ENCODE data around the gene CACNA1C.

Gene CACNA1C

GRCh38 chr12:2341871-2342270, 289.1 kb downstream of the CACNA1C start:
- no peaks in the 10 kb centered on the region for H3K27me3 ChIP-seq (ENCODE audit: insufficient read depth, low read length)
- H3K36me3 ChIP-seq (ENCODE audit: insufficient read depth, low read length) = no peaks in the 10 kb centered on the region
- H3K4me1 ChIP-seq (ENCODE audit: control insufficient read depth, insufficient read depth, low read length, unreplicated experiment) = peaks cover 47% of the 10 kb centered on the region
- H3K4me3 ChIP-seq (ENCODE audit: low read depth, low read length) = peak overlapping the region; percentile 13; the same call in 1 of the 2 replicates
- H3K27ac ChIP-seq (ENCODE audit: low read depth, low read length) = peak overlapping the region; percentile 49
- H3K79me2 ChIP-seq (ENCODE audit: control insufficient read depth, insufficient read depth, low read length, unreplicated experiment) = no peaks in the 10 kb centered on the region
- peak overlapping the region; percentile 96 for H2AFZ ChIP-seq (ENCODE audit: low read length, unreplicated experiment)

- H3K36me3 ChIP-seq (ENCODE audit: insufficient read depth, low read length) = no peaks in the 10 kb centered on the region
- H3K27ac ChIP-seq (ENCODE audit: low read depth, low read length) = no peak overlapping the region
- H3K79me2 ChIP-seq (ENCODE audit: control insufficient read depth, insufficient read depth, low read length, unreplicated experiment) = no peaks in the 10 kb centered on the region
- H3K4me1 ChIP-seq (ENCODE audit: control insufficient read depth, insufficient read depth, low read length, unreplicated experiment) = peaks cover 29% of the 10 kb centered on the region
- no peaks in the 10 kb centered on the region for H3K27me3 ChIP-seq (ENCODE audit: insufficient read depth, low read length)
- H3K4me3 ChIP-seq (ENCODE audit: low read depth, low read length) = no peak overlapping the region
- H2AFZ ChIP-seq (ENCODE audit: low read length, unreplicated experiment) = no peak overlapping the region
These were observed 290.9 kb downstream of the CACNA1C start for GRCh38 chr12:2343681-2344080.

DNA sequence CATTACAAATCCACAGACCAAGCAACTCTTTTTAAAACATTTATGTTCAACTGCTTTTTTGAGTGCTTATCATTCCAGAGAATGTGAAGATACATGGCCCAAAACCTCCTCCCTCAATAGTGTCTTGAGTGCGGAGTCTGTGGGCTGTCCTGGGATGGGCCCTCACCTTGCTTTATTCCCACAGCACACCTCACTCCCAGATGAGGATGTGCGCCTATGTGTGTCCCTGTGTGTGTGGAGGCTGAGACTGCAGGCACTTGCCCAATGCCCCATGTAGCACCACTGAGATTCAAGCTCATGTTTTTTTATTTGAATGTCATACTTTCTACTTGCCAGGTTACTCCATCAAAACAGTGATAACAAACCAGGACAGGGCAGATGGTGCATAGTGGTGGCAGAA, 291.7 kb downstream of the CACNA1C start:
- Histone ChIP-seq H3K79me2 (ENCODE audit: control insufficient read depth, insufficient read depth, low read length, unreplicated experiment) (no peaks in the 10 kb centered on the region), H3K36me3 (ENCODE audit: insufficient read depth, low read length) (no peaks in the 10 kb centered on the region), H3K27ac (ENCODE audit: low read depth, low read length) (no peak overlapping the region), H3K27me3 (ENCODE audit: insufficient read depth, low read length) (no peaks in the 10 kb centered on the region), H2AFZ (ENCODE audit: low read length, unreplicated experiment) (no peak overlapping the region), H3K4me1 (ENCODE audit: control insufficient read depth, insufficient read depth, low read length, unreplicated experiment) (peaks cover 21% of the 10 kb centered on the region), H3K4me3 (ENCODE audit: low read depth, low read length) (no peak overlapping the region)

DNA sequence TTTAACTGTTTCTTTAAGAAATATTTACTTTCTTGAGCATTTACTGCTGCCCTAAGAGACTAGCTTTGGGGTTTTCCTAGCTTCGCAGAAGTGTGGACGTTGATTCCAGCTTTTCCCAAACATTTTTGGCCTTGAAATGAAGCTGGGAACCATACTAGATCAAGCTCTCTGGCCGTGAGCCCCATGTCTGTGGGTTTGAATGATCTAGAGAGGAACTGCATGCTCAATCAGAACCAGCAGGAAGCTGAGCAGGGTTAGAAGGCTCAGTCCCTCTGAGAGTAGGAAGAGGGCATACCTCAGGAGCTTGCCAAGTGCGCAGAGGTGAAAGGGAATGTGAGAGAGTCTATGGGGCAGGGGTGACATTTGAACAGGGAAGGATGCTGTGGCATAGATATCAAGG, 292.1 kb downstream of the CACNA1C start:
- Histone ChIP-seq H3K27ac (ENCODE audit: low read depth, low read length) (no peak overlapping the region), H3K79me2 (ENCODE audit: control insufficient read depth, insufficient read depth, low read length, unreplicated experiment) (no peaks in the 10 kb centered on the region), H3K4me1 (ENCODE audit: control insufficient read depth, insufficient read depth, low read length, unreplicated experiment) (peaks cover 17% of the 10 kb centered on the region), H2AFZ (ENCODE audit: low read length, unreplicated experiment) (no peak overlapping the region), H3K4me3 (ENCODE audit: low read depth, low read length) (no peak overlapping the region), H3K36me3 (ENCODE audit: insufficient read depth, low read length) (no peaks in the 10 kb centered on the region), H3K27me3 (ENCODE audit: insufficient read depth, low read length) (no peaks in the 10 kb centered on the region)

- H3K4me3 ChIP-seq (ENCODE audit: low read depth, low read length) = no peak overlapping the region
- no peak overlapping the region for H3K27ac ChIP-seq (ENCODE audit: low read depth, low read length)
- H3K79me2 ChIP-seq (ENCODE audit: control insufficient read depth, insufficient read depth, low read length, unreplicated experiment) = no peaks in the 10 kb centered on the region
- no peaks in the 10 kb centered on the region for H3K27me3 ChIP-seq (ENCODE audit: insufficient read depth, low read length)
- peaks cover 17% of the 10 kb centered on the region for H3K4me1 ChIP-seq (ENCODE audit: control insufficient read depth, insufficient read depth, low read length, unreplicated experiment)
- no peak overlapping the region for H2AFZ ChIP-seq (ENCODE audit: low read length, unreplicated experiment)
- no peaks in the 10 kb centered on the region for H3K36me3 ChIP-seq (ENCODE audit: insufficient read depth, low read length)
These were observed 293.1 kb downstream of the CACNA1C start for GRCh38 chr12:2345902-2346301.

- no peak overlapping the region for H3K27ac ChIP-seq (ENCODE audit: low read depth, low read length)
- no peaks in the 10 kb centered on the region for H3K27me3 ChIP-seq (ENCODE audit: insufficient read depth, low read length)
- H3K36me3 ChIP-seq (ENCODE audit: insufficient read depth, low read length) = no peaks in the 10 kb centered on the region
- H3K4me1 ChIP-seq (ENCODE audit: control insufficient read depth, insufficient read depth, low read length, unreplicated experiment) = peaks cover 12% of the 10 kb centered on the region
- H3K4me3 ChIP-seq (ENCODE audit: low read depth, low read length) = no peak overlapping the region
- H2AFZ ChIP-seq (ENCODE audit: low read length, unreplicated experiment) = no peak overlapping the region
- no peaks in the 10 kb centered on the region for H3K79me2 ChIP-seq (ENCODE audit: control insufficient read depth, insufficient read depth, low read length, unreplicated experiment)
These were observed 293.6 kb downstream of the CACNA1C start for GRCh38 chr12:2346416-2346815.

DNA sequence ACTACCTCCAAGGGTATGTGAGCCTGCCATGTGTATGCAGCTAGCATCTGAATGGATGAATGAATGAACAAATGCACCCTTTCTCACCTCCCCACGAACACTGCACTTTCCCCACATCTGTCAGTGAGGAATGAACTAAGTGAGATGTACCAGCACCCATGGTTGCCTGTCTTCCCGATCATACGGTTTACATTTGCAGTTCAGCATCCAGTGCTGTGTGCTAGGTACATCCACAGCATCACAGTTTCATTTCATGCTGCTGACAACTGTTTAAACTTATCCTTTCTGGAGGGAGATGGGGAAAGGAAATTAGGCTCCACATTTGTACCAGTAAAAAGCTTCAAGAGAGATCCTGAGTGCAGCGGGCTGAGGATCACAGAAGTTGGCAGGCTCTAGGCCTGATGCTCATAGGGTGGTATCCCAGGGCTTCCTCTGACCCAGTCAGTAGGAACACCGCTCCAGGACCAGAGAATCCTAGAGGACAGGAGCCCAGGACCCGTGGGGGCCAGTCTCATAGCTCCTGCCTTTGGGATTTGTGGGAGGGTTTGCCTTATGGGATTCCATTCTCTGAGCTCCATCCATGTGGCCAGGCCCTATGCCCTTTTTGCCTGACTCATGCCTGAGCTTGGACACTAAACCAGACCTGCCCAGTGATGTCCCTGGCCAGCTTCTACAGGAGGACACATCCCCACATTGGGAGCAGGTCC, 294.5 kb downstream of the CACNA1C start:
- Histone ChIP-seq H3K4me1 (ENCODE audit: control insufficient read depth, insufficient read depth, low read length, unreplicated experiment) (peaks cover 3% of the 10 kb centered on the region), H3K27ac (ENCODE audit: low read depth, low read length) (no peak overlapping the region), H3K79me2 (ENCODE audit: control insufficient read depth, insufficient read depth, low read length, unreplicated experiment) (no peaks in the 10 kb centered on the region), H2AFZ (ENCODE audit: low read length, unreplicated experiment) (no peak overlapping the region), H3K4me3 (ENCODE audit: low read depth, low read length) (no peak overlapping the region), H3K36me3 (ENCODE audit: insufficient read depth, low read length) (no peaks in the 10 kb centered on the region), H3K27me3 (ENCODE audit: insufficient read depth, low read length) (no peaks in the 10 kb centered on the region)

- H3K27me3 ChIP-seq (ENCODE audit: insufficient read depth, low read length) = no peaks in the 10 kb centered on the region
- H3K4me3 ChIP-seq (ENCODE audit: low read depth, low read length) = no peak overlapping the region
- H3K79me2 ChIP-seq (ENCODE audit: control insufficient read depth, insufficient read depth, low read length, unreplicated experiment) = no peaks in the 10 kb centered on the region
- no peak overlapping the region for H2AFZ ChIP-seq (ENCODE audit: low read length, unreplicated experiment)
- H3K27ac ChIP-seq (ENCODE audit: low read depth, low read length) = no peak overlapping the region
- H3K36me3 ChIP-seq (ENCODE audit: insufficient read depth, low read length) = no peaks in the 10 kb centered on the region
- H3K4me1 ChIP-seq (ENCODE audit: control insufficient read depth, insufficient read depth, low read length, unreplicated experiment) = no peaks in the 10 kb centered on the region
These were observed 295.2 kb downstream of the CACNA1C start for GRCh38 chr12:2347844-2348481.

DNA sequence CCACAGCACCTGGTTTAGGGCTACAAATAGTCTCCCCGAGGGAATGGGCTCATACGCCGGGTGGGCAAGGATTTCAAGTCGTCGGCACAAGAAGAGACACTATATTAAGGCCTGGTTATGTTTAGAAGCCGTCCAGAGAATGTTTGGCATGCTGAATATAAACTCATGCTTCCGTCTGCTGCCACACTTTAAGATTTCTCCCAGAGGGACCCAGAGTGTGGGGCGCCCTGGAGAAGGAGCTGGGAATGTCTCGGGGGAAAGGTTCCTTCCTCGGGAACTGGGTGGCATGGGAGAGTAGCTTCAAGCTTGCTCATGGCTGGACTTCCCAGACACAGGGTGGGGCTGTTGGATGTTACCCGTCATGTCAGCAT, 295.7 kb downstream of the CACNA1C start:
- no peaks in the 10 kb centered on the region for H3K27me3 ChIP-seq (ENCODE audit: insufficient read depth, low read length)
- H3K4me3 ChIP-seq (ENCODE audit: low read depth, low read length) = no peak overlapping the region
- H2AFZ ChIP-seq (ENCODE audit: low read length, unreplicated experiment) = no peak overlapping the region
- no peaks in the 10 kb centered on the region for H3K4me1 ChIP-seq (ENCODE audit: control insufficient read depth, insufficient read depth, low read length, unreplicated experiment)
- H3K27ac ChIP-seq (ENCODE audit: low read depth, low read length) = no peak overlapping the region
- no peaks in the 10 kb centered on the region for H3K79me2 ChIP-seq (ENCODE audit: control insufficient read depth, insufficient read depth, low read length, unreplicated experiment)
- no peaks in the 10 kb centered on the region for H3K36me3 ChIP-seq (ENCODE audit: insufficient read depth, low read length)

- Histone ChIP-seq H3K4me3 (ENCODE audit: low read depth, low read length) (no peak overlapping the region), H3K27ac (ENCODE audit: low read depth, low read length) (no peak overlapping the region), H3K79me2 (ENCODE audit: control insufficient read depth, insufficient read depth, low read length, unreplicated experiment) (no peaks in the 10 kb centered on the region), H3K4me1 (ENCODE audit: control insufficient read depth, insufficient read depth, low read length, unreplicated experiment) (no peaks in the 10 kb centered on the region), H3K36me3 (ENCODE audit: insufficient read depth, low read length) (no peaks in the 10 kb centered on the region), H3K27me3 (ENCODE audit: insufficient read depth, low read length) (no peaks in the 10 kb centered on the region), H2AFZ (ENCODE audit: low read length, unreplicated experiment) (no peak overlapping the region)
These were observed 298.4 kb downstream of the CACNA1C start for GRCh38 chr12:2351161-2351560.

GRCh38 chr12:2352203-2352602, 299.4 kb downstream of the CACNA1C start:
- Histone ChIP-seq H3K27ac (ENCODE audit: low read depth, low read length) (no peak overlapping the region), H3K4me1 (ENCODE audit: control insufficient read depth, insufficient read depth, low read length, unreplicated experiment) (no peaks in the 10 kb centered on the region), H3K27me3 (ENCODE audit: insufficient read depth, low read length) (no peaks in the 10 kb centered on the region), H2AFZ (ENCODE audit: low read length, unreplicated experiment) (no peak overlapping the region), H3K4me3 (ENCODE audit: low read depth, low read length) (no peak overlapping the region), H3K36me3 (ENCODE audit: insufficient read depth, low read length) (no peaks in the 10 kb centered on the region), H3K79me2 (ENCODE audit: control insufficient read depth, insufficient read depth, low read length, unreplicated experiment) (no peaks in the 10 kb centered on the region)
